ENCODE data around the gene ARHGEF11. TPM values are rescaled to one million over a fixed set of nuclear protein-coding genes. Genes with fewer than 3 reads are reported as not detected.

Gene ARHGEF11
- polyA plus RNA-seq, 5 donors = 29.6 to 40.2 (median 37.0) TPM

- no peak for DNase-seq
Observed at GRCh38 chr1:156956333-156956732, 89.2 kb downstream of the ARHGEF11 start.

GRCh38 chr1:156953571-156953970 is 92.0 kb downstream of the ARHGEF11 start:
- no peak for DNase-seq

DNA sequence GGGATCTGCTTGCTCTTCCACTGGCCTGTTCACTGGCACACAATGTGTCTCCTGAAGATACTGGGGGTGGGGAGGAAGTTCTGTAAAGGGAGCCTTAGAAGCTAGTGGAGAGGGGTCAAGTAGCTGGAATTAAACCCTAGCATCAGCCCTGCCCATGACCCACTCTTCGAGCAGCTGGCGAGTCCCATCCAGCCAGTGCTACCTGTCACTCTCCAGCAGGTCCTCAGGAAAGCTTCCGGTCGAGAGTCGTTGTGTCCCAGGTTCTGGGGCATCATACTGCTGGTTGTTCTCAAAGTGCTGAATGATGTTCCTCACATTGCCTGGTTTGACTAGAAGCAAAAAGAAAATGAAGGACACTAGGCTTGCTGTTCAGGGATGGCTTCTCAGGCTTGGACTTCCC is 94.2 kb downstream of the ARHGEF11 start:
- no peak for DNase-seq

- no peak for DNase-seq
Observed at GRCh38 chr1:156949127-156949526, 96.4 kb downstream of the ARHGEF11 start.

DNA sequence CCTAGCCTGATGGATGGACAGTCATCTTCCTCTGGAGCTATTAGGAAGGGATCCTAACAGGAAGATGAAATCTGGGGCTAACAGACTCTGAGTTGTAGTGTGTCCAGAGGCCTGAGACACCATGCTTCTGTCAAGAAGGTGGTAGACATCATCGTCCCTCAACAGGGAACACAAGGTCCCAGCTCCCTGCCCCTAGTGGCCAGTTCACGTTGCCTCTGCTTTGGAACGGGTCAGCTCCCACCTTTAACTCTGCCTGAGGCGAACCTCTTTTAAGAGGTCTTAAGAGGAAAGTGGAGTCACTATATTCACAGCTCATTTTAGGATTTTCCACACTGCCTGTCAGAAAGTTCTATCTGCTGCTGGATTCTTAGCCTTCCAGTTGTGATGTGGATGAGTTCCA is 96.8 kb downstream of the ARHGEF11 start:
- DNase-seq = no peak

GRCh38 chr1:156947818-156948525 is 97.6 kb downstream of the ARHGEF11 start:
- no peak for DNase-seq

- DNase-seq = no peak
Observed at GRCh38 chr1:156947127-156947526, 98.4 kb downstream of the ARHGEF11 start.

DNA sequence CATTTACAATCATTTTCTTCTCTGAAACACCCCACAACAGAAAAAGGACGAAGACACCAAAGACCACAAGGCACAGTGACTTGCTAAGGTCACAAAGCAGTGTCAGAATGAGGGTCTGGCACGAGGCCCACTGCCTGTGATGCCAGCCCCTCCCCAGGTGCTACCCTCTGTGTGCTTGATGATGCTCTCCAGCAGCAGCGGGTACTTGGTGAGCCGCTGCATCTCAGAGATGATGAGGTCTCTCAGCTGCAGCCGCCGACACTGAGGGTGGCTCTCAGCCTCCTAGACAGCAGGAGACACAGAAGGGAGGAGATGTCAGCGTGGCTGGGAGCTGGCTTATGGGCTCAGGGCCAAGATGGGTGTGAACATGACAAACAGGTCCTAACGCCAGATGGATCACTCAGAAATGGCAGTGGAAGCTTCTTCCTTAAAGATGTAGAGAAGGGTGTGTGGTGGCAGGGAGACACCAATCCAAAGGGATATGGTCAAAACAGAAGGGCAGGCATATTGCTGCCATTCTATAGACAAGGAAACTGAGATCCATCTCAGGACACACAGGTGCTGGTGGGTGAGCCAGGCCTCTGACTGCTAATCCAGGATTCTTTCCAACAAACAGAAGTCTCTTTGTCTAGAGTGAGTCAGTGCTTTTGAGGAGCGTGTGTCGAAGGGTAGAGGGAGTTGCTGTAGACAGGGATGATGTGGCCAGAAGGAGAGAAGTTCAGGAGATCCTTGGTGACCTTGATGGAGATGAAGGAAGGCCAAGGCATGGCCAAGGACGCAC is 99.5 kb downstream of the ARHGEF11 start:
- no peak for DNase-seq

DNA sequence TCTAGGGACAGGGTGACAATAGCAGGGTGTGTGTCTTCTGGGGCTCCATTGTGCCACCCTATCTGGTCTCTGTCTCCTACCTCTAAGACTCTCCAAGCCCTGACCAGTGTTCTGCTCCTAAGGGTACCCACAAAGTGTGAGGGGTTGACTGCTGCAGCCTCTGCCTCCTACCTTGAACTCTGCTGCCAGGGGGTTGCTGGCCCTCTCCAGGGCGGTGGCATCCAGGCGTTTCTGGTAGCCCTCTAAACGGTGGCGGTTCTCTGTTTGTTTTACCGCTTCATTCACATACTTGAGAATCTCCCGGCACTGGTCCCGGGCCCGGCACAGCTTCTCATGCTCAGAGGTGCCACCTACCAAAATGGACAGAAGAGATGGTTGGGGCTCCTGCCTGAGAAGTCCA is 100.7 kb downstream of the ARHGEF11 start:
- DNase-seq = no peak

DNA sequence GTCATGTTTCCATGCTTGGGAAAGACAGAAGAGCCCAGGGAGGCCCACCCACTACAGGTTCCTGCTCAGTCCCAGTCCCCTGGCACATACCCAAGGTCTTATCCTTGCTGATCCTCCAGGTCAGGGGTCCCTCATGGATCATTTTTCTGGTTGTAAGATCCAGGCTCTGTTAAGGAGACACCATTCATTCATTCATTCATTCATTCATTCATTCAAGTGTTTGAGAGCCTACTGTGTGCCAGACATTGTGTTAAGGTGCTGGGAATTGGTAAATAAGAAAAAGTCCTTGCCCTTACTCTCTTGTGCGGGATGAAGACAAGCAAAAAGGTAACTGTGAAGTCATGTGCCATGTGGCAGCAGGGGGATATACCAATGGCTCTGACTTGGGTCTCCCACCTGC is 101.3 kb downstream of the ARHGEF11 start:
- DNase-seq = no peak

DNA sequence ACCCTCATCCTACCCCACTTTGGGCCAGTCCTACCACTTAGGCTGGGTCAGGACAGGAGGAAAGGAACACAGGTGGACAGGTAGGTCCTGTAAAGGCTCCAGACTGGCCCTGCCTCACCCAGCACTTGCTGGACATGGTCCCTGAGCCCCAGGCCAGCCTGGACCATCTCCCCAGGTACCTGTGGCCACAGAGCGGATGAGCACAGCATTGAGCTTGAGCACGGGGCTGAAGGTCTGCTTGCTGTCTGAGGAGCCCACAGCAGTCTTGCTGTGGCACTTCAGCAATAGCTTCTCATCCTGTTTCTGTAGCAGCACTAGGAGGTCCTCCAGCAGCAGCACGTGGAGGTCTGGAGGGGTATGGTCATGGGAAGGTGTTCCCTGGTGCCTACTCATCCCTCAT is 101.8 kb downstream of the ARHGEF11 start:
- DNase-seq = no peak

- no peak for DNase-seq
Observed at GRCh38 chr1:156942576-156942975, 103.0 kb downstream of the ARHGEF11 start.

DNA sequence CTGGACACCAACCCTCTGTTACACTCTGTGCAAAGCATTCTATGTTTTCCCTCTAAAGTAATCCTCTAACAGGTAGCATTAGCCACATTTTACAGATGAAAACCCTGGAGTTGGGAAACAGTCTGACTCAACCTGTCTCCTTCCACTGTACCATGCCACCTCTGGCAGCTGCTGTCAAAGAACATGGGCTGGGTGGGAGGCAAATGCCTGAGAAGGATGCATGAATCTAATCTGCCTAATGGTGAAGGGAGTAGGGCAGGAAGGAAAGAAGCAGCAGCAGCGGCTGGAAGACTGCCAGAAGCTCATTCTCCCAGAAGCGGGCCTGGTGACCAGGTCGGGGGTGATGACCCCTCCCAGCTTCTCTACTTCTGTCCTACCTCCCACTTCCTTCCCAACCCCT is 103.4 kb downstream of the ARHGEF11 start:
- DNase-seq = no peak

GRCh38 chr1:156941675-156942074 is 103.9 kb downstream of the ARHGEF11 start:
- DNase-seq = no peak

DNA sequence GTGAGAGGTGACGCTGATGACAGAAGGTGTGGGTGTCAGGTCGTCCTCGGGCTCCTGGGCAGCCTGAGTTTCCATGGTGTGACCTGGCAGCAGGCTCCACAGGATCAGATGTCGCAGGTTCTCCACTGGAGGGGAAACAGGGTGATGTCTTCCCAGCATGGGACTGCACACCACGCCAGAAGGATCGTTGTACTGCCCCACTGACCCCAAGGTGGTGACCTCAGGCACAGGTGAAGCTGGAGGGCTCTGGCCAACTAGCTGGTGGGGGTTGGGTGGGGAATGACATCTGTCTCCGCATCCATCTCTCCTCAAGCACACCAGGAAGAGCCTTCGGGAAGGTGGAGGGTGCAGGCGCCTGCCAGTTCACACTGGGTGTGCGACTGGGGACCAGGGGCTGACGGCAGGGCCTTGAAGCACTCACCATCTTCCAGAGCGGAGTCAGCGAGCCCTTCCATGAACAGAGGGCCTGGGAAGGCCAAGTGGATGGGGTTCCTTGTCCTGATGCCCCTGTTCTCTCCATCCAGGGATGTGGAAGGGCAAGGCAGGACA is 105.7 kb downstream of the ARHGEF11 start:
- no peak for DNase-seq

GRCh38 chr1:156938813-156939212 is 106.7 kb downstream of the ARHGEF11 start:
- DNase-seq = no peak

DNA sequence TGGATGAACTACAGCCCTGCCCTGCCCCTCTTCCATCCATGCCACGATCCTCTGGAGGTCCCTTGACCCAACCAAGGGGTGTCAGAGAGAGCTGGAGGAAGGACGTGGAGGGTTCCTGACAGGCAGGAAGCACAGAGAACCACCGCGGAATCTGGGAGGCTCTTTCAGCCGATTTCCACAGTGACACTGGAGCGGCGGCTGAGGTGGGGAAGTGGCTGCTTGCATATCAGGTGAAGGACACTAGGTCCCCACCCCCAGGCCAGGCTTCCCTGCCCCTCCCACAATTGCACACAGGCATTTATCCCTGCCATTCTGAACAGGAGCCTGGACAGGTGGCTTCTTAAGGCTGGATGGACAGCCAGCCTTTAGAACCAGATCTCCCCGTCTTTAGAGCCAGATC is 107.7 kb downstream of the ARHGEF11 start:
- DNase-seq = no peak

GRCh38 chr1:156936721-156937220 is 108.8 kb downstream of the ARHGEF11 start:
- DNase-seq = no peak

- no peak for DNase-seq
Observed at GRCh38 chr1:156936191-156936590, 109.4 kb downstream of the ARHGEF11 start.

DNA sequence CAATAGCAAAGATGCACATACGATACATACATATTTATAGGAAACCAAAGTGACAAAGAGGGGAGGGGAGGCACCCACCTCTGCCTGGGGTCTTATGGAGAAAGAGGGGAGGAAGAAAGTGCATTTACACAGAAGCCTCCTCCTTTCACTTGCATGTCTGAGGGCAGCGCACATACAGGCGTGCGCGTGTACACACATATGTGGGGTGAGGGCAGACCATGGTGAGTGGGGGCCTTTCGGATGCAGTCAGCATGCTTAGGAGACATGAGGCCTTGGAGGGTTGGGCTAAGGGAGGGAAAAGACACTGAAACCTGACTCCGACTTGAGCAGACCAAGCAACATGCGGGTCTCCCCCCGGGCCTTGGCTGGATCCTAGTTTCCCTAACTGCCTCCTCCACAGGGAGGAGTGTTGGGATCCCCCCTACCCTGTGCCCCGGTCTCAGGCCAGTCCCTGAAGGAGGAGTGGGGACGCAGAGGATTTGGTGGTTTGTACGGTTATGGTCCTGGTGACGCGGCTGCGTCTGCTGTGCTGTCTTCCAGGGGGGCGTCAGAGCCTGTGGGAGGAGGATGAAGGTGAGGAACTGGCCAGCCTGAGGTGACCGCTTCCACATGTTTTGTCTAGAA is 109.9 kb downstream of the ARHGEF11 start:
- DNase-seq = no peak

GRCh38 chr1:156933136-156933535 is 112.4 kb downstream of the ARHGEF11 start:
- no peak for DNase-seq

GRCh38 chr1:156931974-156932710 is 113.4 kb downstream of the ARHGEF11 start:
- no peak for DNase-seq

Data from right lung (tissue), 5 donors.